Skin epidermis (tissue), 12 donors: ENCODE measurements around the gene C1QTNF9B.
"Not testable (repeated sequence)": the region's sequence is repeated elsewhere in the genome, so short reads cannot be mapped to it uniquely, and the experiment has no call there.

Source experiments
- H3K27ac ChIP-seq, 21 experiments: fragments of 200-600 bp; sonication (generic) in 11 of 21; one replicate each; pipeline ENCODE4 v1.5.0; 2020; ENCODE audit warnings: mild to moderate bottlenecking in 3 of 21, inconsistent platforms in 2 of 21, moderate library complexity in 2 of 21
- H3K4me3 ChIP-seq, 7 experiments: fragments of 200-600 bp; sonication (generic) in 2 of 7; one replicate each; pipeline ENCODE4 v1.5.0; 2020; ENCODE audit warnings: inconsistent platforms in 2 of 7, mild to moderate bottlenecking in 2 of 7, moderate library complexity in 1 of 7

The C1QTNF9B gene

DNA sequence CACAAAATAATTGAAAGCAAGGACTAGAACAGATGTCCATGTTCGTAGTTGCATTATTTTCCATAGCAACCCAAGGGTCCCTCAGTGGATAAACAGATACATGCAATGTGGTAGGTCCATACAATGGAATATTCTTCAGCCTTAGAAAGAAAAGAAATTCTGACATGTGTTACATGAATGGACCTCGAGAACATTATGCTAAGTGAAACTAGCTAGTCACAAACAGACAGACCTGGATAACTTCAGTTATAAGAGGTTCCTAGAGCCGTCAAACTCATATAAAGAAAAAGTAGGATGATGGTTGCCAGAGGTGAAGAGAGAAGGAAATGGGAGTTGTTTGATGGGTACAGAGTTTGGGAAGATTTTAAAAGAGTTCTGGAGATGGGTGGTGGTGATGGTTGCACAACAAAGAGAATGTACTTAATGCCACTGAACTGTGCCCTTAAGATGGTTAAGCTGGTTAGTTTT is at the start of gene C1QTNF9B:
TSS of gene C1QTNF9B (minus strand) at position 51 of the 468 bp plus-strand sequence.
- H3K4me3 ChIP-seq, H3K27ac ChIP-seq: not testable (repeated sequence)

DNA sequence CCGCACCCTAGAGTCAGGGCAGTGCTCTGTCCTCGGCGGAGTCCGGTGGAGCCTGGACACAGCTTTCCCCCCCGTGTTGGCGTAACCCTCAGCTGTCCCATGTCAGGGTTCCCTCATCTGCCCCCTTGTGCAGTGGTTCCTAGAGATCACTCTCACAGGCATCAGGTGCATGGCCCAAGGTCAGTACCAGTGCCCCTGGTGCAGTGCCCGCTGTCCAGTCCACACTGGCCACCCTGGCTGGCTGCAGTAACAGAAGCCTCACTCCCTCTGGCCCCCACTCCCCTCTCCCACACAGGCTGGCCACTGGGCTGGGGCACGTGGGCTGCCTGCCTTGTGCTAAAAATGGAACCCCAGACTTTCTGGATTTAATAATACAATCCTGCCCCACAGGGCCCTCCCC is 49.6 kb upstream of the C1QTNF9B start:
- Histone ChIP-seq H3K4me3 (no peak overlapping the region), H3K27ac (no peak overlapping the region)

DNA sequence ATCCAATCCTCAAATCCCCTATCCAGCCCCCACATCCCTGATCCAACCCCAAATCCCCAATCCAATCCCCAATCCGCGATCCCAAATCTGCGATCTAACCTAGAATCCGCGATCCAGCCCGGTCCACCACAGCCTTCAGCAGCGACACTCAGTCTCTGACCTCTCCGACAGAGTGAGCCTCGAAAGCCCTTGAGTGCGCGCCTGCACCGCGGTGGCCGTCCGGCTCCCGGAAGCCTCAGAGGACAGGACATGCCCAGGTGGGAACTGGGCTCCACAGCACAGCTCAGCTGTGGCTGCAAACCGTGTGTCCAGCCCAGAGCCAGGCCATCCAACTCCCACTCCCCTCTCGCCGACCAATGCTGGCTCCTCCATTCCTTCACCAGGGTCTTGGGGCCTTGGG is 48.8 kb upstream of the C1QTNF9B start:
- H3K4me3 ChIP-seq, result no peak overlapping the region
- H3K27ac ChIP-seq, result no peak overlapping the region

- Histone ChIP-seq H3K4me3 (no peak overlapping the region), H3K27ac (no peak overlapping the region)
These were observed 48.3 kb upstream of the C1QTNF9B start for GRCh38 chr13:23945612-23946011.

DNA sequence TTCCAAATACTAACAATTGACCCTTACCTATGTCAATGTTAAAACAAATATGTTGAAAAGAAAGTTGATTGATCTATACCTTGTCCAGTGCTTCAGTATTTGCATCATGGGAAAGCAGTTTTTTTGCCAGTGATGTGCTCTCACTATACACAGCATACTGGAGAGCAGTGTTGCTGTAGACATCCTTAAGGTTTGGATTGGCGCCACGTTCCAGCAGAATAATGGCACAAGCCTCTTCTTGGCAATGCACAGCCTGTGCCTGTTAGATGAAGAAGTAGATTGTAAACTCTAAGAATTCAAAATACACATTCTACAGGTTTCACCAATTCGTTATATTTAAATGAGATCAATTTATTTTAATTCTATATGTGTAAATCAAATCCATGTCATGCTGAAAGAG is 43.9 kb upstream of the C1QTNF9B start:
- Histone ChIP-seq H3K27ac (no peak overlapping the region), H3K4me3 (no peak overlapping the region)

GRCh38 chr13:23939666-23940065 is 42.4 kb upstream of the C1QTNF9B start:
- H3K27ac ChIP-seq, H3K4me3 ChIP-seq: not testable (repeated sequence)

GRCh38 chr13:23934520-23934919 is 37.2 kb upstream of the C1QTNF9B start:
- Histone ChIP-seq H3K27ac (no peak overlapping the region), H3K4me3 (no peak overlapping the region)

DNA sequence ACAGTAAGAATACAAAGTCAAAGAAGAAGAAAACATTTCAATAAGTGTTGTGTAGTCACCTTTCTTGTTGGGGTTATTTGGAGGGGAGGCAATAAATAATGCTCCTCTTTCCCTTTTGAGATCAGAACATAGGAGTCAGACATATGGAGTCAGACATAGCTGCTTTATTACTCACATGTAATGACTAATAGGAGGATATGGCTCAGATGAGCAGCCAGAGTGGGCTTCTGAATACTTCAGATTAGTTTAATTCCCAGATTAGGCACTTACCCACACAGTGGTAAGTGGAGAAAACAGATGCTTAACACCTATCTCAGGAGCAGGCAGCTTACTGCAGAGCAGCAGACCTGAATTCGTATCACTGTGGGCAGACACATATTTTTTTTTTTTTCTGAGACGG is 31.7 kb upstream of the C1QTNF9B start:
- H3K27ac ChIP-seq, result no peak overlapping the region
- no peak overlapping the region for H3K4me3 ChIP-seq

DNA sequence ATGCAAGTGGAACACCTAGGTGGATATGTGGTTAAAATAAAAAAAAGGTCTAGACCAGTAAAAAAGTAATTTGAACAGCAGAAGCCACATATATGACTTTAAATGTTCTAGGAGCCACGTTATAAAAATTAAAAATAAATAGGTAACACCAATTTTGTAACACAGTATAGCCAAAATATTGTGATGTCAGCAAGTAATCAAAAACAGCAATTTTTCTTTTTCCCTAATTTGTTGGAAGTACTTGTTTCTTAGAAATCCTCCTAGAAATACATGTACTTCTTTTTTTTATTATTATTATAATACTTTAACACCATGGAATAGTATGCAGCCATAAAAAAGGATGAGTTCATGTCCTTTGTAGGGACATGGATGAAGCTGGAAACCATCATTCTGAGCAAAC is 25.7 kb upstream of the C1QTNF9B start:
- Histone ChIP-seq H3K27ac (no peak overlapping the region), H3K4me3 (no peak overlapping the region)

DNA sequence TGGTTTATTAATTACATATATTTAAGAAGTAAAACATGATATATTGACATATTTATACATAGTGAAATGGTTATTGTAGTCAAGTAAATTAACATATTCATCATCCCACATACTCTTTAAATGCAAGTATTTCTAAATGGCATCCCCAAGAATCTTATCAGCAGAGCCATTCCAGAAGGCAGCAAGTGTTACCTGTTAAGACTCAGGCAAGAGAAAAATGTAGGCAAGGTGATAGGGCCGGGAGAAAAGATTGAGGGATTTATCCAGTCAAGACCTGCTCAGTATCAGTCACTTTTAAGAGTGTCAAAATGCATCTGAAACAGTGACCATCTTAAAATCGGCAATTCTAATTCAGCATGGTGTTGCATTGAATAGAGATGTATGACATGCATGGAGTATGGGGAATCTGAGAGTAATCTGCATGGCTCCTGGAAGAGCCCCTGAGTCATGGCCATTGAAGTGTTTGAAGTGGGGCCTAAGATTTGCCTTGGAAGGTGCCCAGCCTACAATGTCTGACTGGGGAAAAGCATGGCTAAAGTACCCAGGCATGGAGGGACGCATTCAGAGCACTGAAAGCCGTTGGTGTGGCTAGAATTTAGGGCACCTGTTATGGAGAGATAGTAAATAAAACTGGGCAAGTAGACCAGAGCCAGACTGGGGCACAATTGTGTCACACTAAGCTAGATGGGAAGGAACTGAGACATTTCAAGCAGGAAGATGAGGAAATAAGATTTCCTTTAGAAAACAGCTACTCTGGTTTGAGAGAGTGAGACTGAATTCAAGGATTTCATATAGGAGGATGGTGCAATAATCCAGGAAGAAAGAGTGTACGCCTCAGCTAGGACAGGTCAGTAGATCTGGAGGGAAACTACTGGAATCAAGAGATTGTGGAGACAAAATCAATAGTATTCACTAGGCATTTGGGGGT is 25.0 kb upstream of the C1QTNF9B start:
- Histone ChIP-seq H3K27ac (no peak overlapping the region), H3K4me3 (no peak overlapping the region)

- Histone ChIP-seq H3K27ac (no peak overlapping the region), H3K4me3 (no peak overlapping the region)
These were observed 24.2 kb upstream of the C1QTNF9B start for GRCh38 chr13:23921451-23921888.

DNA sequence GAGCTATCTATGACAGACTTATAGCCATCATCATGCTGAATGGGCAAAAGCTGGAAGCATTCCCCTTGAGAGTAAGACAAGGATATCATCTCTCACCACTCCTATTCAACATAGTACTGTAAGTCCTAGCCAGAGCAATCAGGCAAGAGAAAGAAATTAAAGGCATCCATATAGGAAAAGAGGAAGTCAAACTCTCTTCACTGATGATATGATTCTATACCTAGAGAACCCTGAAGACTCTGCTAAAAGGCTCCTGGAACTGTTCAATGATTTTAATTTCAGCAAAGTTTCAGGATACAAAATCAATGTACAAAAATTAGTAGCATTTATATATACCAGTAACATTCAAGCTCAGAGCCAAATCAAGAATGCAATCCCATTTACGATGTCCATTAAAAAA is 21.7 kb upstream of the C1QTNF9B start:
- H3K4me3 ChIP-seq, result no peak overlapping the region

GRCh38 chr13:23918208-23918607 is 20.9 kb upstream of the C1QTNF9B start:
- Histone ChIP-seq H3K4me3 (no peak overlapping the region), H3K27ac (no peak overlapping the region)

More for the DNA sequence above, 21.7 kb upstream of the C1QTNF9B start:
- H3K27ac ChIP-seq, result no peak overlapping the region

DNA sequence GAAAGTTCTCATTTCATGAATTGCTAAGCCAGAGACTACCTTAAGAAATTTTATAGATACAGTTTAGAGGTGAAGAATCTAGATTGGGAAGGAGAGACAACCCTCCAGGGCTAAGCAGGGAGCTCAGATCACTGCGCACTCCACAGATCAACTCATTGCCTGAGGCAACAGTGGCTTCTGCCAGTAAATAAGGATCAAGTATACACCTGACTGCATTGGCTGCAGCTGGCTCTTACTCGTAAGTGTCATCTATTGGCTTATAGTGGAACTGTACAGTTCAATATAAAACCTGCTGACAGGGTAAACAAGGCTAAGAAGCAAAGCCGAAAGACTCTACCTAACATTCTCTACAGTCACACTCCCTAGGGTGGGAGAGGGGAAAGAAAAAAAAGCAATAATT is 18.0 kb upstream of the C1QTNF9B start:
- Histone ChIP-seq H3K4me3 (no peak overlapping the region), H3K27ac (no peak overlapping the region)

DNA sequence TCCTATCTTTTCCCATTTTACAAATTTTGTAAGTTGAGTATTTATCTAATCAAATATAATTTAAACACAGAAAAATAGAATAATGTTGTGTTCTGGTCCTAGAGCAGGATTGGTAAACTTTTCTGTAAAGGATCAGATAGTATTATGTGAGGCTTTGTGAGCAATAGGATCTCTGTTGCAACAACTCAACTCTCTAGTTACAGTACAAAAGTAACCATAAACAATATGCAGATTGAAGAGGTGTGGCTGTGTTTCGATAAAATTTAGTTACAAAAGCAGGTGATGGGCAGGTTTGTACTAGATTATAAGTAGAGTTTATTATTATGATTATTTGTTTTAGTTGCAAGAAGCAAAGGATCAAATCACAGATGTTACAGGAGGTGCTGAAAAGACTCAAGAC is 15.2 kb upstream of the C1QTNF9B start:
- Histone ChIP-seq H3K4me3 (no peak overlapping the region), H3K27ac (no peak overlapping the region)

GRCh38 chr13:23909606-23910005 is 12.3 kb upstream of the C1QTNF9B start:
- H3K4me3 ChIP-seq, result no peak overlapping the region

GRCh38 chr13:23905766-23906165 is 8.5 kb upstream of the C1QTNF9B start:
- Histone ChIP-seq H3K27ac (no peak overlapping the region), H3K4me3 (no peak overlapping the region)

More at GRCh38 chr13:23909606-23910005, 12.3 kb upstream of the C1QTNF9B start:
- no peak overlapping the region for H3K27ac ChIP-seq

DNA sequence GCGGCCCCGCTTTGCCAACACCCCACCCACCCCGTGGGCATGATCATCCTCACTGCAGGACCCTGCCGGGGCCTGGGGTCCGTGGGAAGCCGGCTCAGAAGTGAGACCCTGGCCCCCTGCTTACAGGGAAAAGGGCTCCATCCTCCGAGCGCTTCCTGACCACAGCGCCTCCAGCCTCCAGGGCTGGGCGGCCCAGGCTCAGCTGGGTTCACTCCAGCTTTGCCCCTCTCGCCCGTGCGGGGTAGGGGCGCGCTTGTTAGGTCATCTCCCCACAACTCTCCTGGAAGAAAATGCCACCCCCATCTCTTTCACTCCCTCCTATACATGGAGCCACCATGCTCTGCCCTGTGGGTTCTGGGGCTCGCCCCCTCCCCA is 6.6 kb upstream of the C1QTNF9B start:
- no peak overlapping the region for H3K27ac ChIP-seq
- H3K4me3 ChIP-seq, result no peak overlapping the region

DNA sequence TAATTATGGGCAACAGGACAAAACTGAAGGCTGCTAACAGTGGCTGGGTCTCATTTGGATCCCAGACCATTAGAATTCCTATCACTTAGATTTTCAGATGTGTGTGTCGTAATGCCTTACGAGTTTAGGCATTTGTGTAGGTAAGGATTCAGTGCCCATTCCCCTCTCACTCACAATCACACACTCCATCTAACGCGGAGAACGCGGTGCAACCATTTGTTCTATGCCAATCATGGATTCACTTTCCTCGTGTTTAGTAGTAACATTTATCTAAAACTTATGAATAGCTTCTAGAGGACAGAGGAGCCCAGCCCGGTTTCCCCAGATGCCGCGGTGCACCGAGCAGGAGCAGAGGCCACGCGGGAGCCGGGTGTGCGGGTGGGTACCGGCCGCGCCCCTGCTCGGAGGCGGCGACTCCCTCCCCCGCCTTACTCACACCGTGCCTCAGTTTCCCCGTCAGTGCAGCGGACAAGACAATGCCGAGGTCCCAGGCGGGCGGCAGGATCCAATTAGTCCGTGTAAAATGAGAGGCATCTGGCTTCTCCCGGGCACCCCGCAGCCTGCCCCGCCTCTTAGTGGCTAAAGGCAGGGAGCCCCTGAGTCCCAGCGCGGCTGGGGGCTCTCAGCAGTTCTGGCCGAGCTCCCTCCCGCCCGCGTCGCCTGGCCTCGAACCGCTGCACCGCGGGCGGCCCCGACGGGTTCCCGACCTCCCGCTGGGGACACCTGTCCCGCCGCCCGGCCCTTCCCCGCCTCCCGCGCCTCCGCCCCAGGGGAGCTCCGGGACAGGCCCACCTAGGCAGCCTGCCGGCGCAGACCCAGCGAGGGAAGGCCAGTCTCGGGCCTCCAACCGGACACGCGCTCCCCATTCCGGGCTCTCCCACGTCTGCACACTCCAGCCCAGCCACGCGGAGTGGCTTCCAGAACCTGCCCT is 5.9 kb upstream of the C1QTNF9B start:
- Histone ChIP-seq H3K27ac (no peak overlapping the region), H3K4me3 (peak overlapping the region in 3 of 7 experiments; percentile 4 to 25 (median 22))

- H3K4me3 ChIP-seq, result no peak overlapping the region
- no peak overlapping the region for H3K27ac ChIP-seq
These were observed 4.1 kb upstream of the C1QTNF9B start for GRCh38 chr13:23901365-23901764.
